HEK293 (cell line): ENCODE measurements around the gene NOS1AP.
A peak's percentile ranks its signal among the peaks of the same experiment; 100 is the strongest.

Experiments
- CTCF ChIA-PET: fragments of 350-600 bp; formaldehyde crosslinking; extraction: SDS; loops from one replicate; lab custom pipeline; 2021; ENCODE audit warnings: antibody characterized with exemption; lab: Yijun Ruan, JAX
- POLR2A ChIA-PET: fragments of 300-600 bp; formaldehyde crosslinking; extraction: SDS; loops from one replicate; lab custom pipeline; 2020; ENCODE audit warnings: antibody characterized with exemption, inconsistent platforms; lab: Yijun Ruan, JAX
- H3K27ac ChIP-seq: fragments of 200-500 bp; sonication (Bioruptor generic); 2 replicates; pipeline ENCODE4 v1.5.1; 2014; ENCODE audit warnings: low read depth, low read length, control low read depth, inconsistent platforms; ENCODE audit errors: extremely low read depth
- H3K36me3 ChIP-seq, 2 experiments: fragments of 200-500 bp in 1 of 2; sonication (Bioruptor generic) in 1 of 2; 1 replicate in 1 of 2; 2 replicates in 1 of 2; pipeline ENCODE4 v1.5.1; 2014 to 2017; ENCODE audit warnings: inconsistent platforms in 2 of 2, low read length in 2 of 2; ENCODE audit not compliant: control insufficient read depth in 2 of 2, insufficient read depth in 1 of 2
- H3K4me1 ChIP-seq: fragments of 200-500 bp; sonication (Bioruptor generic); 2 replicates; pipeline ENCODE4 v1.5.1; 2014; ENCODE audit warnings: mild to moderate bottlenecking, low read length, inconsistent platforms; ENCODE audit not compliant: control insufficient read depth, insufficient read depth
- H3K4me3 ChIP-seq: 2 replicates; pipeline ENCODE4 v1.5.1; 2011; ENCODE audit warnings: low read depth, mild to moderate bottlenecking, control low read depth, low read length, moderate library complexity
- H3K9me3 ChIP-seq: fragments of 200-500 bp; sonication (Bioruptor generic); 2 replicates; pipeline ENCODE4 v1.5.1; 2014; ENCODE audit warnings: low read depth, low read length, inconsistent platforms; ENCODE audit not compliant: control insufficient read depth, insufficient read depth
- OSR2 ChIP-seq: fragments of 450-650 bp; formaldehyde crosslinking; IDR thresholded peaks from 2 replicates; pipeline ENCODE4 v1.5.1; 2016; ENCODE audit warnings: missing biosample characterization, missing genetic modification characterization
- PRDM10 ChIP-seq: fragments of 450-650 bp; formaldehyde crosslinking; IDR thresholded peaks from 2 replicates; pipeline ENCODE4 v1.5.1; 2016; ENCODE audit warnings: missing biosample characterization, missing genetic modification characterization
- ZBTB20 ChIP-seq: fragments of 450-650 bp; formaldehyde crosslinking; IDR thresholded peaks from 2 replicates; pipeline ENCODE4 v1.5.1; 2016; ENCODE audit warnings: missing biosample characterization, missing genetic modification characterization
- ZIC2 ChIP-seq: fragments of 450-650 bp; formaldehyde crosslinking; IDR thresholded peaks from 2 replicates; pipeline ENCODE4 v1.5.1; 2016; ENCODE audit warnings: missing biosample characterization, missing genetic modification characterization
- ZNF138 ChIP-seq: fragments of 450-650 bp; formaldehyde crosslinking; IDR thresholded peaks from 2 replicates; pipeline ENCODE4 v1.5.1; 2016; ENCODE audit warnings: missing biosample characterization, missing genetic modification characterization, borderline replicate concordance
- ZNF146 ChIP-seq: fragments of 450-650 bp; formaldehyde crosslinking; IDR thresholded peaks from 2 replicates; pipeline ENCODE4 v1.5.1; 2016; ENCODE audit warnings: missing biosample characterization, missing genetic modification characterization
- ZNF18 ChIP-seq: fragments of 450-650 bp; formaldehyde crosslinking; IDR thresholded peaks from 2 replicates; pipeline ENCODE4 v1.5.1; 2016; ENCODE audit warnings: missing biosample characterization, missing genetic modification characterization
- ZNF19 ChIP-seq: fragments of 450-650 bp; formaldehyde crosslinking; IDR thresholded peaks from 2 replicates; pipeline ENCODE4; 2016; ENCODE audit warnings: missing biosample characterization, missing genetic modification characterization, low read depth
- ZNF223 ChIP-seq: fragments of 450-650 bp; formaldehyde crosslinking; IDR thresholded peaks from 2 replicates; pipeline ENCODE4 v1.5.1; 2016; ENCODE audit warnings: missing biosample characterization, missing genetic modification characterization
- ZNF24 ChIP-seq: fragments of 450-650 bp; formaldehyde crosslinking; IDR thresholded peaks from 2 replicates; pipeline ENCODE4 v1.5.1; 2016; ENCODE audit warnings: missing biosample characterization, missing genetic modification characterization
- ZNF274 ChIP-seq, 2 experiments: fragments of 200-500 bp in 1 of 2; fragments of 450-650 bp in 1 of 2; sonication (Bioruptor generic) in 1 of 2; formaldehyde crosslinking in 1 of 2; IDR thresholded peaks; 2 replicates each; pipeline versions ENCODE4 v1.5.1 to v1.6.1; 2014 to 2016; ENCODE audit warnings: borderline replicate concordance in 1 of 2, inconsistent platforms in 1 of 2, low read length in 1 of 2, missing biosample characterization in 1 of 2, missing genetic modification characterization in 1 of 2
- ZNF280D ChIP-seq: fragments of 450-650 bp; formaldehyde crosslinking; IDR thresholded peaks from 2 replicates; pipeline ENCODE4 v1.5.1; 2016; ENCODE audit warnings: missing biosample characterization, missing genetic modification characterization
- ZNF311 ChIP-seq: fragments of 450-650 bp; formaldehyde crosslinking; IDR thresholded peaks from 2 replicates; pipeline ENCODE4 v1.5.1; 2017; ENCODE audit warnings: missing biosample characterization, missing genetic modification characterization, borderline replicate concordance
- ZNF341 ChIP-seq: fragments of 450-650 bp; formaldehyde crosslinking; IDR thresholded peaks from 2 replicates; pipeline ENCODE4; 2016; ENCODE audit warnings: low read depth, missing biosample characterization, missing genetic modification characterization
- ZNF398 ChIP-seq: fragments of 450-650 bp; formaldehyde crosslinking; IDR thresholded peaks from 2 replicates; pipeline ENCODE4 v1.5.1; 2017; ENCODE audit warnings: missing biosample characterization, missing genetic modification characterization
- ZNF48 ChIP-seq: fragments of 450-650 bp; formaldehyde crosslinking; IDR thresholded peaks from 2 replicates; pipeline ENCODE4 v1.5.1; 2016; ENCODE audit warnings: missing biosample characterization, missing genetic modification characterization
- ZNF555 ChIP-seq: fragments of 450-650 bp; formaldehyde crosslinking; conservative IDR thresholded peaks from 2 replicates; pipeline ENCODE4 v1.5.1; 2017; ENCODE audit warnings: missing biosample characterization, mild to moderate bottlenecking, missing genetic modification characterization, inconsistent platforms
- ZNF580 ChIP-seq: fragments of 450-650 bp; formaldehyde crosslinking; IDR thresholded peaks from 2 replicates; pipeline ENCODE4 v1.5.1; 2016; ENCODE audit warnings: missing biosample characterization, missing genetic modification characterization
- ZNF626 ChIP-seq: fragments of 450-650 bp; sonication (Bioruptor Pico); formaldehyde crosslinking; IDR thresholded peaks from 2 replicates; pipeline ENCODE4 v1.5.1; 2018; ENCODE audit warnings: missing biosample characterization, missing genetic modification characterization, inconsistent platforms
- ZNF660 ChIP-seq: fragments of 450-650 bp; IDR thresholded peaks from 2 replicates; pipeline ENCODE4 v1.5.1; 2018; ENCODE audit warnings: missing biosample characterization, mild to moderate bottlenecking, missing genetic modification characterization
- ZNF76 ChIP-seq: fragments of 450-650 bp; formaldehyde crosslinking; IDR thresholded peaks from 2 replicates; pipeline ENCODE4; 2016; ENCODE audit warnings: low read depth, missing biosample characterization, missing genetic modification characterization, borderline replicate concordance
- ZNF768 ChIP-seq: fragments of 450-650 bp; formaldehyde crosslinking; IDR thresholded peaks from 2 replicates; pipeline ENCODE4 v1.5.1; 2018; ENCODE audit warnings: missing biosample characterization, mild to moderate bottlenecking, missing genetic modification characterization
- ZNF843 ChIP-seq: fragments of 450-650 bp; formaldehyde crosslinking; IDR thresholded peaks from 2 replicates; pipeline ENCODE4 v1.5.1; 2016; ENCODE audit warnings: missing biosample characterization, missing genetic modification characterization
- ZSCAN30 ChIP-seq: fragments of 450-650 bp; IDR thresholded peaks from 2 replicates; pipeline ENCODE4 v1.5.1; 2018; ENCODE audit warnings: missing biosample characterization, mild to moderate bottlenecking, missing genetic modification characterization, moderate library complexity
- ZXDB ChIP-seq: fragments of 450-650 bp; formaldehyde crosslinking; IDR thresholded peaks from 2 replicates; pipeline ENCODE4 v1.5.1; 2016; ENCODE audit warnings: missing biosample characterization, missing genetic modification characterization

Gene NOS1AP

GRCh38 chr1:162147760-162148159, 78.3 kb downstream of the NOS1AP start:
- Histone ChIP-seq H3K36me3 (no peaks in the 10 kb centered on the region), H3K9me3 (no peaks in the 10 kb centered on the region), H3K4me1 (peaks cover 29% of the 10 kb centered on the region), H3K4me3 (no peak overlapping the region), H3K27ac (no peak overlapping the region)
- TF ChIP-seq ZNF24 (tag by site-specific recombination) (no peak), ZNF398 (tag by site-specific recombination) (no peak), ZNF311 (tag by site-specific recombination) (no peak), PRDM10 (no peak), ZIC2 (tag by site-specific recombination) (peak; percentile 12; the same call in 1 of the 2 replicates), ZNF626 (tag by site-specific recombination) (no peak), ZNF19 (no peak), ZNF223 (tag by site-specific recombination) (0 out of 2 replicates have a peak, but pooled peaks have one; percentile 17), ZNF341 (tag by site-specific recombination) (peak; percentile 63), ZNF274 (IDR thresholded peaks at IDR 0.05; ENCODE audit: low read length) (no peak), ZNF274 (tag by site-specific recombination; IDR thresholded peaks at IDR 0.05; ENCODE audit: borderline replicate concordance) (no peak), ZSCAN30 (tag by site-specific recombination) (no peak), ZNF18 (tag by site-specific recombination) (no peak), ZNF580 (tag by site-specific recombination) (no peak), ZNF138 (no peak), ZNF660 (tag by site-specific recombination) (no peak), ZNF843 (tag by site-specific recombination) (no peak), ZNF768 (no peak), OSR2 (tag by site-specific recombination) (0 out of 2 replicates have a peak, but pooled peaks have one; percentile 56)
- ChIA-PET POLR2A (no interaction called here), CTCF (interaction anchor here (0.6 to 2.0 kb wide), 3 partner anchors 56 to 91 kb away, joined by 3 to 6 read pairs (median 4); no protein-coding TSS in a partner anchor)

GRCh38 chr1:162150112-162150511, 80.6 kb downstream of the NOS1AP start:
- Histone ChIP-seq H3K27ac (no peak overlapping the region), H3K36me3 (no peaks in the 10 kb centered on the region), H3K4me1 (peaks cover 26% of the 10 kb centered on the region), H3K4me3 (no peak overlapping the region), H3K9me3 (no peaks in the 10 kb centered on the region)
- ChIA-PET POLR2A (no interaction called here), CTCF (no interaction called here)
- 0 out of 2 replicates have a peak, but pooled peaks have one; percentile 31 for TF ChIP-seq ZNF280D (tag by site-specific recombination)
- TF ChIP-seq ZNF555 (tag by site-specific recombination), result no peak
- TF ChIP-seq ZNF146 (tag by site-specific recombination), result peak; percentile 99
- TF ChIP-seq ZNF580 (tag by site-specific recombination), result peak; percentile 94
- TF ChIP-seq ZNF48, result no peak
- TF ChIP-seq ZBTB20 (tag by site-specific recombination), result no peak
- TF ChIP-seq ZNF626 (tag by site-specific recombination), result no peak
- TF ChIP-seq ZNF76 (tag by site-specific recombination), result no peak
- TF ChIP-seq ZXDB (tag by site-specific recombination), result peak; percentile 40; the same call in 1 of the 2 replicates
